Measurements from ENCODE around the gene PACRG. TPM values are rescaled to one million over a fixed set of nuclear protein-coding genes. Genes with fewer than 3 reads are reported as not detected.
A peak's percentile ranks its signal among the peaks of the same experiment; 100 is the strongest.

PACRG gene
- total RNA-seq, 1 donor from 2014 or later, result 0.20 TPM

DNA sequence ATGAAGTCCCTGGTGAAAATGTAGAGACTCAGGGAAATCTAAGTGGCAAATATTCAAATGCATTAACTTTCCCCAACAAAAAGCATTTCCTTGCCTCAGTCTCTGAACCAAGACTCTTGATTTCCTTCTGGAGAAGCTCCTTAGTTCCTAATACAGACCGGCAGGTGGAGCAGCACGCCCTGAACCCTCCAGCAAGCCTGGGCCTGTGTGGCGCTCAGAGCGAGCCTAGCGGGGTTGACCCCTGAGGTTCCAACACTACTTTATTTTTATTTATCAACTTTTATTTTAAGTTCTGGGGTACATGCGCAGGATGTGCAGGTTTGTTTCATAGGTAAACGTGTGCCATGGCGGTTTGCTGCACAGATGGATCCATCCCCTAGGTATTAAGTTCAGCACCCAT lies 50.8 kb downstream of the PACRG start:
- no peak for DNase-seq (ENCODE audit: low read depth in 2 of 2)

DNA sequence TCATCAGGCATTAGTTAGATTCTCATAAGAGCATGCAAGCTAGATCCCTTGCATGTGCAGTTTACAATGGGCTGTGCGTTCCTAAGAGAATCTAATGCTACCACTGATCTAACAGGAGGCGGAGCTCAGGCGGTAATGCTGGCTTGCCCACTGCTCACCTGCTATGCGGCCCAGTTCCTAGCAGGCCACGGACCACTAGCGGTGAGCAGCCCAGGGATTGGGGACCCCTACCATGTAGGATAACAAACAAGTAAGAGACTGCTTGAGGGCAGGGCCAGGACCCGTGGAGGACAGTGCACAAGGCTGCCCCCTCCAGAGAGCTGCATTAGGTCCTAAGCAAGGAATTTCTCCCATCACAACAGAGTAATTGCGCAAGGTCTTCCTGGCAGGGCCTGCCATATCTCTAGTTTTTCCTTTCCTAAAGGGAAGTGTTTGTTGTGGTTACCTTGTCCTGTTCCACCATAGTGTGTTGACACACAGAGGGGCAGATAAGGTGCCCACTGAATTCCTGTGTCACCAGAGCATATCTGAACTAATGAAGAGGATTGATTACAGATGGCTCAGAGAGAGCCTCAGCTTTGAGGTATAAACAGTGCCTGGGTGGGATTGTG lies 58.0 kb downstream of the PACRG start:
- no peak for DNase-seq (ENCODE audit: low read depth in 2 of 2)

DNA sequence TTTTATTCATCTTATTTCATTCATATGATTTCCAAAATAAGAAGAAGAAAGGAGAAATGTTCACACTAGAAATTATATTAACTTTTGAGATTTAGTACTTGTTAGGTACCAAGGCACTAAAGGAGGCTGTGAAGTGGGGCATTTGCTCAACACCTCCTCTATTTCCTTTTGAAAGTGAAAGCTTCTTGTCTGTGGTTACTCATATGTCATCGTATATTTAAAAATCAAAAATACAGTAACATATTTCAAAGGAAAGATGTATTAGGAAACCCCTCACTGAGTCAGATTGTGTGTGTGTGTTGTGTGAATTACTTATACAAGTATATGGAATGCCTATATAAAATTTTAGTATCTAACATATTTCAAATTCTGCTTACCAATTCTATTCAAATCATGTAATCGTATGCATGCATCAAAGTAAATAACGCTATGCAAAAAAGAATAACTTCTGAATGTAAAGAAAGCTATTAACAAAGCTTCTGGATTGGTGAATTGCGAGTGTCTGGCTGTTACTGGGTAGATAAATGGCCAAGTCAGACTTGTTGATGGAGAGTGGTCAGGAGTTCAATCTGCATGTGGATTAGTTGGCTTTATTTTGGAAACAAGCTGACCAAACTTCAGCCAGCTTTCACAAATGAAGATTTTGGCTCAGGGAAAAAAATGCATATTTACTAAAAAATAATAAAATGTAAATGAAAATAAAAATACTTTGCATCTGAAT lies 70.9 kb downstream of the PACRG start:
- DNase-seq (ENCODE audit: low read depth in 2 of 2), result no peak

DNA sequence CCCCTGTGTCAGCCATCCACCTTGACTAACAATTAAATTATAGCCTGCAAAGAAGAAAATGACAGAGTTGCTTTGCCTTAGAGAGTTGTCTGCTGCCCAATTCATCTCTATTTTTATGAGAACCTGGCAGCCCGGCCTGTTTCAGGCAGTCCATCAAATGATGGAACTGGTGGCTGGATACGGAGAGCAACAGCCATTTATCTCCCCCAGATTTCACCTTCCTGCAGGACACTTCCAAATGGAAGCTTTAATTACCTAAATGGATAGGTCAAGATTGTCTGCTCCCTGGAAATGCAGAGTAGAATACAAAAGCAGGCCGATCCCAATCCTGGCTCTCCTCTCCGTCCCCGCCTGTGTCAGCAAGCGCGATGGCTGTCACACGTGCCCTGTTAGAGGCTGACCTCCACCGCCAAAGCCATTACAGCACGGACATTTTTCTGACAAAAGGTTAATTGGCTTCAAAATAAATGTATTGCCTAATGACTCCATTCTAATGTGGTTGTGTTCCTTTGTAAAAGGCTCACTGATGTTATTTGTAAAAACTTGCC lies 86.7 kb downstream of the PACRG start:
- DNase-seq (ENCODE audit: low read depth in 2 of 2), result no peak

DNA sequence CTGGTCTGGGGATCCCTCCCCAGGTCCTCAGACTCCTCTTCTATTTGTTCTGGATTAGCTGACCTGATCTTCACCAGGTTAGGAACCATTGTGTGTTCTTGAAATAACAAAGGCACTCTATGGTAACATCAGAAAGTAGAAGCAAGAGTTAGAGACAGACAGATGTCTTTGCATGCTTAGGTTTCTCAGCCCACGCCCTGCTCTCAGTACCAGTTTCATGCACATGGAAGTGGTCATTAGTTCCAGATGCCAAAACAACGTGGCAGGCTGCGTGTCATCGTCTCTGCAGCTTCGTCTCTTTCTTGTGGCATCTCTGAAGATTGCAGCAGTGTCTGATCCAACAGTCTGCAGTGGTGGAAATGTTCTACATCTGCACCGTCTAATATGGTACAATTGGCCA lies 89.4 kb downstream of the PACRG start:
- no peak for DNase-seq (ENCODE audit: low read depth in 2 of 2)

DNA sequence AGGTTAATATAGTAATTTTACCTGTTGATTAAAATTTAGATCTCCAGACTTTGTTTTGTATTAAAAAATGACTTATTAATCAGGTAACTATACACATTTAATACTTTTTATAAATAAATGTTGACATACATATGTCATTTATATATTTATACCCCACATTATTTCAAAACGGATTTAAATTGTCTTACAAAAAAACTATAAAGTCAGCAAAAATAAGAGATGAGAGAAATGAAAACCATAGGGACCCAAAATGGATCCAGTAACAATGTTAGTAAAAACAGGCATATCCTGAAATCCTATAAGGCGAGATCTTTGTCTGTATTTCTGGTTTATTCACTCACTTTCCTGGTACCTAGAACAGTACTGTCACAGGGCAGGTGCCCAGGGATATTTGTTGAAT lies 91.5 kb downstream of the PACRG start:
- DNase-seq (ENCODE audit: low read depth in 2 of 2), result no peak

DNA sequence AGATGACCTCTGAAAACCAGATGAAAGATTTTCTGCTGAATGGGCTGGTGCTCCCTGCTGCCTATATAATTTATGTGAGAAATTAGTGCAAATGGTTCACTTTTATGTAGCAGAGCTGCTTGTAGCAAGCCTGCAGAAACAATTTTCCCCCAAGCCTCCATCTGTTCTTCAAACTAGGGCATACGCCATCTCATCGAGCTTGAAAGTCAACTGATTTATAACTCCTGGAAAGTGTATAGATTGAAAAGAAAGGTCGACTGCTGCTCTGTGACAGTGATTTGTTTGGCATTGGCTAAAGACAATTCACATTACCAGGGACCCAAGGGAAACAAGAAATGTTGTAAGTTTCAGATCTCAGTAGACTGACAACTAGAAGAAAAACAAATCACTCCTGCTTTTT lies 93.3 kb downstream of the PACRG start:
- DNase-seq (ENCODE audit: low read depth in 2 of 2), result no peak

DNA sequence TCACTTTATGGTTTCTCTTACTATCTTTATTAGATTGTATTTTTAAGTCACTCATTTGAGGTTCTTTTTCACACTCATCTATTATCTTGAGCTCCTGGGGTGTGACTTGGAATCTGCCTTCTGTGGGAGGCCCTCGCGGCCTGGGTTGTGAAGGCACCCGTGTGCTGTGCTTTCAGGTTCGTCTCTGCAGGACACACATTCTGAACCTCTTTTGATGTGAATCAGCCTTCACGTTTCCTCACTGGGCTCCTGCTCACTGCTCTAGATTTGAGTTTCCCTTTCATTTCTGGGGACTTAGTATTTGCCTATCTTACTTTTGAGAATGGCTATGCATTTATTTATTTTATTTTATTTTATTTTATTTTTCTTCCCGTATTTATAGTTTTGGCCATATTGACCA lies 97.8 kb downstream of the PACRG start:
- DNase-seq (ENCODE audit: low read depth in 2 of 2), result no peak

DNA sequence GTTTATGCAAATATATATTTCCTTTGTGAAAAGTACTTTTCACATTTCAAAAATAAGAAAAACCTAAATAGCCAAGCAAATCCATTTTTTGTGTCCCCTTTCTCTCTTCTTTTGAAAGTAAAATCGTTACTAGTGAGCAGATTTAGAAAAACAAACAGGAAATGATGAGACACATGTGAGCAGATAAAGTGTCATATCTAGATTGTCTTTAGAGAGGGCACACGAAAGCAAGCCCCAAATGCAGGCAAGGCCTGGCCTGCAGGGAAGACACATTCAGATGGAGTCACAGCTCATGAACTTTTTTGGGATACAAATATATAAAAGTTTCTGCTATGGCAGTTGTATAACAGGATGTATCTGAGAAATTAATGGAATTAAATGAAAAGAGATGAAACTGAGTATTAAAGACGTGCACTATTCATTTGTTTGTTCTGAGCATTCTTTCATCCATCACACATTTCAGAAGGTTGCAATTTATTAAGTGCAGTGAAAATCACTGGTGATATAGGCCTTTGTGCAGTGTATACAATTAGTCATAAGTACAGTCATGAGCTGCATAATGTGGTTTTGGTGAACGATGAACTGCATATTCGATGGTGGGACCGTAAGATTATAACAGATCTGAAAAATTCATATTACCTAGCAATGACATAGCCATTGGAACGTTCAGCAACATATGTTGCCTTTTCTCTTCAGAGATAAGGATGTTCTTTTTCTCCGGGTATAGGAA lies 101.4 kb downstream of the PACRG start:
- no peak for DNase-seq (ENCODE audit: low read depth in 2 of 2)

DNA sequence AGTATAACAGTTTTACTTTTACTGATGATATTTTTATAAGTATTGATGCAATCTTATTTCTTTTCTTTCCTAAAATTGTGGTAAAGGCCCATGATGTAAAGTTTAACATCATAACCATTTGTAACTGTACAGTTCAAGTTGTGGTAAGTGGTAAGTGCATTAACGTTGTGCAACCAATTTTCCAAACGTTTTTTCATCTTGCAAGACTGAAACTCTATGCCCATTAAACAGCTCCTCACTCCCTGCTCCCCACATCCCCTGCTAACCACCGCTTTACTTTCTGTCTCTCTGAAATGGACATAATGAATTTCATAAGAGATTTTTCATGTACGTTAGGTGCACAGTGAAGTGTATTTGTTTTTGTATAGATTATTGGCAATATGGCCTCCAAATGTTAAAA lies 106.0 kb downstream of the PACRG start:
- DNase-seq (ENCODE audit: low read depth in 2 of 2), result no peak

DNA sequence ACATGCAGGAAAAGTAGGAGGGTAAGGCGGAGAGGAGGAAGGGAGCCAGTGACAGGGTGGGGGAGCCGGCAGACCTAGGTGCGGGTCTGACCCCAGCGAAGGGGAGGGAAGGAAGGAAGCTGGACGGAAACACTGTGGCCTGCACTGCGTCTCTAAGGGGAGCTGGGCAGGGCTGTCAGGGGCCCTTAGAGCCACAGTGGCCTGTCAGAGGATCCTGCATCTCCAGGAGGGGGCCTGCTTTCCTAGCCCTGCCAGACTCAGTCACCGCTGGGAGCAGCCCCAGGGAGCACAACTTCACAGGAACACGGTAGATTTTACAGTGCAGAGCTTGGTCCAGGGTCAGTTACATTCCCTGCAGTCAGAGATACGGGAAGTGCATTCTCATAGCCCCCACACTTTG lies 118.2 kb downstream of the PACRG start:
- no peak for DNase-seq (ENCODE audit: low read depth in 2 of 2)

DNA sequence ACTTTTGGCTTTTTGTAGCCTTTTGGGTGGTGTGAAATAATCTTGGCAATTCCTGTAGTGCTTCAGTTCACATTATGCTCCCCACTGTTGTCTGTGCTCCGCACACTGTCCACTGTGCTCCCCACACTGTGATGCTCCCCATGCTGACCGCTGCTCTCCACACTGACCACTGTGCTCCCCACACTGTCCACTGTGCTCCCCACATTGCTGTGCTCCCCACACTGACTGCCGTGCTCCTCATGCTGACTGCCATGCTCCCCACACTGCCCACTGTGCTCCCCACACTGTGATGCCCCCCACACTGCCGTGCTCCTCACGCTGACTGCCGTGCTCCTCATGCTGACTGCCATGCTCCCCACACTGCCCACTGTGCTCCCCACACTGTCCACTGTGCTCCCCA lies 118.9 kb downstream of the PACRG start:
- no peak for DNase-seq (ENCODE audit: low read depth in 2 of 2)

DNA sequence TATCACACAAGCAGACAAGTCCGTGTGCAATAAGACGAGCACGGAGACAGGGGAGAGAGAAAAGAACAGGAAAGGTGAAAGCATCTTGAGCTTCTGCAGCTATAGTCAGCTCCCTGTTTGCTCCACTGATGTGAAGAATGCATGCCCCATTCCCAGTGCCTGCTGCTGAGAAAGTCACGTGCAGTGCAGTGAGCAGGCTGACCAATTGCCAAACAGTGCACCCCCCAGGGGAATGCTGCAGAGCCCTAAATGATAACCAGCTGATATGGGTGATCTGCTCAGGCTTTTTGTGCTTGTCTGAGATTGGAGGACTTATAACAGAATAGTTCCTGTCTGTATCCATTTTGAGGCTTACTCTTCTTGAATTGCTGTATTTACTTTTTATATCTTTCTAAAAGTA lies 121.5 kb downstream of the PACRG start:
- DNase-seq (ENCODE audit: low read depth in 2 of 2), result no peak

DNA sequence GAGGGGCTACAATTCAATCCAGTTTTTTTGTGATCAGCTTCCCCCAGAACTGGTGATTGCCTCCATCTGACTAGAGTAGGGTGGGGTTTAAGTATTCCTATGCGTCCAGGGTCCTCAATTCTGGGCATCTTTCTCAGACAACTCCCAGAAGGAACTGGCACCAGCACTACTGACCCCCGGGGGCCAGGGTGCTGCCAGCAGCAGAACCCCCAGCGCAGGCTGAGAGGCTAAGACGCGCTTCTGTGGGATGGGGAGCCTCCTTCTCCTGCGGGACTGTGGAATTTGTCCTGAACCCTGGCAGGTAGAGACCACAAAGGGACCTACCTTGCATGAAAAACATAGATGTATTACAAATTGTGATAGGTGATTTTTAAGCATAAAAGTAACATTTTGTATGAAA lies 124.4 kb downstream of the PACRG start:
- no peak for DNase-seq (ENCODE audit: low read depth in 2 of 2)

DNA sequence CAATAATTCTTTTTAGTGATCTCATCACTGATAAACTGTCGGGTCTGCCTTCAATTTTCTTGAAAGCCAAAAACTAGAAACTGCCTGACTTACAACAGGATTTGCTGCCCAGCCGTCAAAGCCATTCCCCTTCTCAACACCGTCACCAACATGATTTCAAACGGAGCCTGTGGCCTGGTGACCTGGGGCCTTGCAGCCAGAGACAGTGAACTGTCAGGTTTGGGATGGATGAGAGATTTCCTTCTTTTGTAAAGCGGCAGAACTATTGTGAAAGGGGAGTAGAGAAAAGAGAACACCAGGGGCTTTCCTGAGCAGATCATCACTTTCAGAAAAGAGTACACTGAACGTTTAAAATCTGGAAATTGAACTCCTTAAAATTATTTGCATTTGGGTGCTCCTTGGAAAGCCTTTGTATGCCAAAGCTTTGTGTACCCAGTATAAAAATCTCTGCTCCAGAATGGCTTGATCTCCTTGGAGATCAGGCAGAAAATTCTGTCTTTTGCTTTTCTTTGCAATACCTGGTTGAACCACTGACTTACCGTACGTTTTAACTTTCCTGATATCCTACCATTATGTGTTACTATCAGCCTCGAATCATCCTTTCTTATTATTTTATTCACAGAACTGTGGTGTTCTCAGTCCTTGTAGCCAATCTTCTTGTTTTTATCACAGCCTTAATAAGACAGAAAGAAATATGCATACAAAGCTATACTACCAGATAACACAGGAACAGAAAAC lies 125.2 kb downstream of the PACRG start:
- DNase-seq (ENCODE audit: low read depth in 2 of 2), result no peak

DNA sequence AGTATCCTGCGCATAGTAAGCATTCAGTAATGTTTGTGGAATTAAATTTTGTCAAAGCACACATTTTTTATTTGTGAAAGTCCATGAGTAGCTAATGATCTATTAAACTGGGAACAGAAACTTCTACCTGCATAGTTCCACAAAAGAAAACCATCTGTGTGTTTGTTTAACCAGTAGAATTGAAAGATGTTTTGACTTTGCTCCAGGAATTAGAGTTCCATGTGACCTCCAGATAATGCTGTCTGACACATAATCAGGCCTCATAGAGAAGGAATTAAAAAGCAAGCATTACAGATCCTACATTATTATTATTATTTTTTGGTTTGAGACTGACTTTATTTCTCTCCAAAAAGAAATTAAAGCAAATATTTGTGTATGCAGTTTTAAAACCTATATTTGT lies 126.5 kb downstream of the PACRG start:
- DNase-seq (ENCODE audit: low read depth in 2 of 2), result no peak

DNA sequence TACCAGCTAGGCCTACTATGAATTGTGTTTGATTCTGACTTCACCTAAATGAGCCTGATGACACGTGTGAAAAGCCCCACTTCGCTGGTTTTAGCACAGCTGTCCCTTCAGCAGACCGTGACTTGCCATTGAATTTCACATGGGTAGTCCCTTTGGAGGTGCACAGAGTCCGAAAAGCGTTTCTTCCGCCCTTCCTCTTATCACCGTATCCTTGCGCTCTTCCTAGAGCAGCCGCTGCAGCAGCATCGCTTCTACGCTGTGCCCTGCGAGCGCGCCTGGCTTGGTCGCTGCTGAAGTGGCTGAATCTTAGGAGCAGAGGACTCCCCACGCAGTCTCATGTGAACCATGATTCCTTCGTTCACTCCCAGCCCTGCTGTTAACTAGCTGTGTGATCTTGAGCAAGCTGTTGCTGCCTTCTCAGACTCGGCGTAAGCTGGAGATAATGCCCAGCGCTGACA lies 127.0 kb downstream of the PACRG start:
- no peak for DNase-seq (ENCODE audit: low read depth in 2 of 2)

DNA sequence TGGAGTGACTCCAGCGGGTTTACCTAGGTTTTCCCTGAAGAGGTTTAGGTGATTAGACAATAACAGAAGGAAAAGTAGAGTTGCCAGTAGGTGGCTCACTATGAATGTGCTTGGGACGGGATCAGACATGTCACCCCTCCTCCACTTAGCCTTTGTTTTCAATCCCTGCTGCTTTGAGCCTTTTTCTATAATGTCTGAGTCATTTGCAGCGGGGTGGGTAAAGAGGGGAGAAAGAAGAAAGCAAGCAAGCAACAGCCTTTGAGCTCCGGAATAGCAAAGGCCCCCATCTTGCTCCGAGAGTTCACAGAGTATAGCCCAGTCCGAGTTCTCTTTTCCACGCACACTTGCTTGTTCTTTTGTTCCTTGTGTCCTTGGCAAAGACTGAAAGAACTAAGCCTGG lies 129.1 kb downstream of the PACRG start:
- peak; percentile 16 to 39 for DNase-seq (ENCODE audit: low read depth in 2 of 2)

DNA sequence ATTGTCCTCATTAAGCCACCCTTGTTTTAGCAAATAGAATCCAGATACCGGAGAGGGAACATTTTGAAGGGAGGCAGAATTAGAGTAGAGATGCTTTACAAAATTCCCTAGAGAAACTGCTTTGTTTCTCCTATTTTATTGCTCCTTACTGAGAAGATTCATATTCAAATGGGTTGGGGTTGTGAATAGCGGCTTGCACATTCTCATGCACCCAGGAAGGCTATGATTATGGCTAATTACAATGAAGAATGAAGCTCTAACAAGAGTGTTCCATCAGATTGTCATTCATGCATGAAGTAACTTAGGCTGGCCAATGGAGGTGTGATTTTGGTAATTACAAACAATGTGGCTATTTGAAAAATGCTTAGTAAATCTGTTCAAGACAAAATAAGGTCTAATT lies 129.6 kb downstream of the PACRG start:
- no peak for DNase-seq (ENCODE audit: low read depth in 2 of 2)

DNA sequence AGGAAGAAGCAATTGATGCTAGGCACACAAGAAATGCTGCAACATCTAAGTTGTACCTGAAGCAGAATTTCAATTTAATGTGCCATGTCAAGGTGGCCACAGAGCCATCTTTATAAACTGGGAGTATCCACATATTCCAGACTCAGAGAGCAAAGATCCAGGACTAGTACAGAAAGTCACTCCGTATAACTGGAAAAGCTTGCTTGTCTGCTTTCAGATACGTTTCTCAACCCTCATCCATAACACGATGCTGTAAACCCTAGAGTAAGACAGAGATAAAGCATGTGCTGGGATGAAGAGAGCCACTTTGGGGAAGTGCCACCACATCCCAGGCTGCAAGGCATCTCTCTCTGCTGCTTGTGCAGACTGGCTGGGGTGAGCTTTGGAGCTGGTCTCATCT lies 134.7 kb downstream of the PACRG start:
- no peak for DNase-seq (ENCODE audit: low read depth in 2 of 2)

DNA sequence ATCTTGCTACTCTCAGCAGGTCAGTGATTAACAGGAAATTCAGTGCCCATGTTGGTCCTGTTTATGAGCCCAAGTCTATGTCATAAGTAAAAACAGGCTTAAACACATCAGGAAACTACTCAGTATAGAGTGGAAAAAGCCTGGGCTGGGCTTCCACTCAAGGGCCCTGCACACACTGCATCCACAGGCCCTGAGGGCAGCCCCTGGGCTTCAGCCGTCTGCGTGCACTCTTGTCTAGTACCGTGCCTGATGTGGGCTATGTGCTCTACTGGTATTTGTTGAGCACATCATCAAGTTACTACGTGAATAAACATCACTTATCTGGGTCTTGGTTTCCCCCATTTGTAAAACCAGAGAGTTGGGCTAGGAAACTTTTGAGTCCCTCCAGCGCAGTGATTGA lies 135.2 kb downstream of the PACRG start:
- no peak for DNase-seq (ENCODE audit: low read depth in 2 of 2)

DNA sequence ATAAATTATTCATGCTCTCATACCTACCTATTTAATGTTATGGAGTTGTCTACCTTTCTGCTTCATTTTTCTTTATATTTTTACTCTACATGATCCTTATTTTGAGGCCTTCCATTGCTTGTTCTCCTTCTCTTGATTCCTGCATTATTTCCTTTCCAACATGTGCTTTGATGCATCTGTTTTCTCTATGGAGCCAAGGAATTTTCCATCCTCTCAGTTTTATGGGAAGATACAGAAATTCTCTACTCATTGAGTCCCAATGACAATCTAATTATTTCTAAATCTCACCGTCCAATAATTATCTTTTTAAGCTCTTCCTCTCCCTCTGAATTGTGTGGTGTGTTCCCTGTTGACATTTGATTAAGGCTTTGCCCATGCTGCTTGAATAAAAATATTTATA lies 136.0 kb downstream of the PACRG start:
- no peak for DNase-seq (ENCODE audit: low read depth in 2 of 2)

Data from lung microvascular endothelial cell (primary cell).